ENCODE measurements around the gene CCDC9B.

Gene CCDC9B

DNA sequence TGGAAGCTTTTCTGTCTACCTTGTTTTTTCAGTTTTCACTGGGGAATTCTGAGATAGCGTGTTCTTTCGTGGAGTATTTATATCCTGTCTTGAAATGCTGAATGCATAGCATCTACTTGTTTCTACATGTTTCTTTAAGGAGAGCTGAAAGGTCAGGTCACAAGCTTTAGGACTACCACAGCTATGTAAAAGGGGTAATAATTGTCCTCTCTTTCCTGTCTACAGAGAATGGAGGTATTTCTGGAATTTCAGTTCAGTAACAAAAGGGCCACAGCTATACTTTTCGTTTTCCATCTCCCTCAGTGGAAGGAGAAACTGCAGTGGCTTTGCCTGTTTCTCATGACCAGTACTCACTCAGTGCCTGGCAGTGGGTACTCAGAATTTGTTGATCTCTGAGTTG is 12.6 kb downstream of the CCDC9B start:
- no peaks in the 10 kb centered on the region for H4K20me1 ChIP-seq (ENCODE audit: insufficient read depth, low read length)
- DNase-seq (no peak), ATAC-seq (ENCODE audit: insufficient read depth, low read depth) (no peak)
- no peaks in the 10 kb centered on the region for H3K9me3 ChIP-seq (ENCODE audit: insufficient read depth, low read length, severe bottlenecking)
- H3K4me2 ChIP-seq (ENCODE audit: insufficient read depth, low read length), result no peak overlapping the region
- no peak overlapping the region for H3K27ac ChIP-seq (ENCODE audit: low read length)
- H3K9ac ChIP-seq (ENCODE audit: low read depth, low read length), result no peak overlapping the region
- H2AFZ ChIP-seq (ENCODE audit: low read depth, low read length), result no peak overlapping the region
- no peaks in the 10 kb centered on the region for H3K79me2 ChIP-seq (ENCODE audit: insufficient read depth, low read length)
- no peak for TF ChIP-seq EZH2 (IDR thresholded peaks at IDR 0.05; ENCODE audit: borderline replicate concordance, low read depth, low read length, severe bottlenecking)
- TF ChIP-seq, protein P1, sequence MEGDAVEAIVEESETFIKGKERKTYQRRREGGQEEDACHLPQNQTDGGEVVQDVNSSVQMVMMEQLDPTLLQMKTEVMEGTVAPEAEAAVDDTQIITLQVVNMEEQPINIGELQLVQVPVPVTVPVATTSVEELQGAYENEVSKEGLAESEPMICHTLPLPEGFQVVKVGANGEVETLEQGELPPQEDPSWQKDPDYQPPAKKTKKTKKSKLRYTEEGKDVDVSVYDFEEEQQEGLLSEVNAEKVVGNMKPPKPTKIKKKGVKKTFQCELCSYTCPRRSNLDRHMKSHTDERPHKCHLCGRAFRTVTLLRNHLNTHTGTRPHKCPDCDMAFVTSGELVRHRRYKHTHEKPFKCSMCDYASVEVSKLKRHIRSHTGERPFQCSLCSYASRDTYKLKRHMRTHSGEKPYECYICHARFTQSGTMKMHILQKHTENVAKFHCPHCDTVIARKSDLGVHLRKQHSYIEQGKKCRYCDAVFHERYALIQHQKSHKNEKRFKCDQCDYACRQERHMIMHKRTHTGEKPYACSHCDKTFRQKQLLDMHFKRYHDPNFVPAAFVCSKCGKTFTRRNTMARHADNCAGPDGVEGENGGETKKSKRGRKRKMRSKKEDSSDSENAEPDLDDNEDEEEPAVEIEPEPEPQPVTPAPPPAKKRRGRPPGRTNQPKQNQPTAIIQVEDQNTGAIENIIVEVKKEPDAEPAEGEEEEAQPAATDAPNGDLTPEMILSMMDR (IDR thresholded peaks at IDR 0.05; ENCODE audit: borderline replicate concordance, extremely low read depth, low read length, poor library complexity, severe bottlenecking), result no peak
- no peaks in the 10 kb centered on the region for H3K27me3 ChIP-seq (ENCODE audit: insufficient read depth, low read length, poor library complexity)
- H3K4me1 ChIP-seq (ENCODE audit: insufficient read depth, low read length), result peaks cover 19% of the 10 kb centered on the region
- peaks cover 5% of the 10 kb centered on the region; the same call in 1 of the 2 replicates for H3K36me3 ChIP-seq (ENCODE audit: insufficient read depth, low read length)
- no peak overlapping the region for H3K4me3 ChIP-seq (ENCODE audit: low read depth in 1 of 2, low read length in 2 of 2)

DNA sequence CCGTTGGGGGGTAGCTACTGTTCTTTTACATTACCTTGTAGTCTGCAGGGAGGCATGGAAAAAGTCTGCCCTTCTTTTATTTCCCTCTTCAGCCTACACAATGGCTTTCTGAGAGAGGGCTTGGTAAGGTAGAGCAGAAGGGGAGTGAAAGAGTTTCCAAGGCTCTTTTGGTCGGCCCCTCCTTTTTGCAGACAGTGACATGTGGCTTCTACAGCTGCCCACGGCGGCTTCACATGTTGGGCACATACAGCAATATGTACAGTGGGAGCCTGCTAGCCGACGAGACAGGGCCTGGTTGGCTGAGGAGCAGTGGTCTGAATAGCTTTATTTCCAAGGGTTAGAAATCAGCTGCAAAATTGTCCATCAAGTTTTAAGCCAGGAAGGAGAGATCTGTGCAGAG is 13.3 kb downstream of the CCDC9B start:
- no peaks in the 10 kb centered on the region for H4K20me1 ChIP-seq (ENCODE audit: insufficient read depth, low read length)
- no peak for ATAC-seq (ENCODE audit: insufficient read depth, low read depth)
- no peaks in the 10 kb centered on the region for H3K27me3 ChIP-seq (ENCODE audit: insufficient read depth, low read length, poor library complexity)
- no peak overlapping the region for H3K9ac ChIP-seq (ENCODE audit: low read depth, low read length)
- H3K9me3 ChIP-seq (ENCODE audit: insufficient read depth, low read length, severe bottlenecking), result no peaks in the 10 kb centered on the region
- H3K4me2 ChIP-seq (ENCODE audit: insufficient read depth, low read length), result no peak overlapping the region
- H3K4me1 ChIP-seq (ENCODE audit: insufficient read depth, low read length), result peaks cover 26% of the 10 kb centered on the region
- H3K27ac ChIP-seq (ENCODE audit: low read length), result no peak overlapping the region
- no peak overlapping the region for H2AFZ ChIP-seq (ENCODE audit: low read depth, low read length)
- TF ChIP-seq, protein P1 (IDR thresholded peaks at IDR 0.05; ENCODE audit: borderline replicate concordance, extremely low read depth, low read length, poor library complexity, severe bottlenecking), result no peak
- TF ChIP-seq EZH2 (IDR thresholded peaks at IDR 0.05; ENCODE audit: borderline replicate concordance, low read depth, low read length, severe bottlenecking), result no peak
- H3K36me3 ChIP-seq (ENCODE audit: insufficient read depth, low read length), result peaks cover 5% of the 10 kb centered on the region; the same call in 1 of the 2 replicates
- H3K79me2 ChIP-seq (ENCODE audit: insufficient read depth, low read length), result no peaks in the 10 kb centered on the region
- DNase-seq, result no peak
- no peak overlapping the region for H3K4me3 ChIP-seq (ENCODE audit: low read depth in 1 of 2, low read length in 2 of 2)

GRCh38 chr15:40325700-40326099 is 15.0 kb downstream of the CCDC9B start:
- Histone ChIP-seq H3K4me1 (ENCODE audit: insufficient read depth, low read length) (peaks cover 31% of the 10 kb centered on the region), H3K27me3 (ENCODE audit: insufficient read depth, low read length, poor library complexity) (no peaks in the 10 kb centered on the region), H4K20me1 (ENCODE audit: insufficient read depth, low read length) (no peaks in the 10 kb centered on the region), H3K4me3 (ENCODE audit: low read depth in 1 of 2, low read length in 2 of 2) (no peak overlapping the region), H3K9me3 (ENCODE audit: insufficient read depth, low read length, severe bottlenecking) (no peaks in the 10 kb centered on the region), H3K9ac (ENCODE audit: low read depth, low read length) (no peak overlapping the region), H3K36me3 (ENCODE audit: insufficient read depth, low read length) (peaks cover 5% of the 10 kb centered on the region; the same call in 1 of the 2 replicates), H2AFZ (ENCODE audit: low read depth, low read length) (no peak overlapping the region), H3K4me2 (ENCODE audit: insufficient read depth, low read length) (no peak overlapping the region; the same call in 1 of the 2 replicates), H3K27ac (ENCODE audit: low read length) (no peak overlapping the region), H3K79me2 (ENCODE audit: insufficient read depth, low read length) (no peaks in the 10 kb centered on the region)
- DNase-seq (no peak), ATAC-seq (ENCODE audit: insufficient read depth, low read depth) (no peak)
- no peak for TF ChIP-seq EZH2 (IDR thresholded peaks at IDR 0.05; ENCODE audit: borderline replicate concordance, low read depth, low read length, severe bottlenecking)
- TF ChIP-seq, protein P1 (IDR thresholded peaks at IDR 0.05; ENCODE audit: borderline replicate concordance, extremely low read depth, low read length, poor library complexity, severe bottlenecking), result no peak

Data from DND-41 (cell line).